HG02943 (cell line): ENCODE results near the gene GAK.

Experiments used
- ATAC-seq: cut with Tn5 transposase; IDR thresholded peaks from one replicate; pipeline ENCODE4 v1.9.1; 2021; ENCODE audit warnings: mild to moderate bottlenecking, low read depth, moderate library complexity; ENCODE audit not compliant: unreplicated experiment

Gene GAK

GRCh38 chr4:875818-876423 lies 56.2 kb downstream of the GAK start:
- ATAC-seq = no peak

- ATAC-seq = no peak
Measured at GRCh38 chr4:874971-875817, 56.9 kb downstream of the GAK start.

- ATAC-seq = no peak
Measured at GRCh38 chr4:874056-874455, 58.1 kb downstream of the GAK start.

GRCh38 chr4:872241-872981 lies 59.7 kb downstream of the GAK start:
- no peak for ATAC-seq

- ATAC-seq = no peak
Measured at GRCh38 chr4:871484-871883, 60.6 kb downstream of the GAK start.

- no peak for ATAC-seq
Measured at GRCh38 chr4:870951-871350, 61.2 kb downstream of the GAK start.

GRCh38 chr4:869776-870175 lies 62.3 kb downstream of the GAK start:
- no peak for ATAC-seq

GRCh38 chr4:868421-868820 lies 63.7 kb downstream of the GAK start:
- ATAC-seq = no peak

GRCh38 chr4:867526-868250 lies 64.4 kb downstream of the GAK start:
- ATAC-seq = no peak

GRCh38 chr4:866761-867390 lies 65.2 kb downstream of the GAK start:
- ATAC-seq = no peak

GRCh38 chr4:866068-866760 lies 65.9 kb downstream of the GAK start:
- no peak for ATAC-seq

- no peak for ATAC-seq
Measured at GRCh38 chr4:865572-865971, 66.5 kb downstream of the GAK start.

GRCh38 chr4:865121-865465 lies 67.0 kb downstream of the GAK start:
- no peak for ATAC-seq

GRCh38 chr4:864456-865120 lies 67.5 kb downstream of the GAK start:
- no peak for ATAC-seq

GRCh38 chr4:860561-860960 lies 71.6 kb downstream of the GAK start:
- ATAC-seq = no peak

- no peak for ATAC-seq
Measured at GRCh38 chr4:859496-859895, 72.6 kb downstream of the GAK start.

GRCh38 chr4:858831-859451 lies 73.2 kb downstream of the GAK start:
- ATAC-seq = no peak

GRCh38 chr4:858041-858481 lies 74.1 kb downstream of the GAK start:
- ATAC-seq = no peak

GRCh38 chr4:857461-857860 lies 74.7 kb downstream of the GAK start:
- ATAC-seq = no peak
